ENCODE measurements around the gene LDLRAD4.

- no peak for TF ChIP-seq CTCF (IDR thresholded peaks at IDR 0.05; ENCODE audit: insufficient read depth, low read length)
- TF ChIP-seq POLR2AphosphoS5 (IDR thresholded peaks at IDR 0.05; ENCODE audit: low read depth) = no peak
- TF ChIP-seq, protein P1, sequence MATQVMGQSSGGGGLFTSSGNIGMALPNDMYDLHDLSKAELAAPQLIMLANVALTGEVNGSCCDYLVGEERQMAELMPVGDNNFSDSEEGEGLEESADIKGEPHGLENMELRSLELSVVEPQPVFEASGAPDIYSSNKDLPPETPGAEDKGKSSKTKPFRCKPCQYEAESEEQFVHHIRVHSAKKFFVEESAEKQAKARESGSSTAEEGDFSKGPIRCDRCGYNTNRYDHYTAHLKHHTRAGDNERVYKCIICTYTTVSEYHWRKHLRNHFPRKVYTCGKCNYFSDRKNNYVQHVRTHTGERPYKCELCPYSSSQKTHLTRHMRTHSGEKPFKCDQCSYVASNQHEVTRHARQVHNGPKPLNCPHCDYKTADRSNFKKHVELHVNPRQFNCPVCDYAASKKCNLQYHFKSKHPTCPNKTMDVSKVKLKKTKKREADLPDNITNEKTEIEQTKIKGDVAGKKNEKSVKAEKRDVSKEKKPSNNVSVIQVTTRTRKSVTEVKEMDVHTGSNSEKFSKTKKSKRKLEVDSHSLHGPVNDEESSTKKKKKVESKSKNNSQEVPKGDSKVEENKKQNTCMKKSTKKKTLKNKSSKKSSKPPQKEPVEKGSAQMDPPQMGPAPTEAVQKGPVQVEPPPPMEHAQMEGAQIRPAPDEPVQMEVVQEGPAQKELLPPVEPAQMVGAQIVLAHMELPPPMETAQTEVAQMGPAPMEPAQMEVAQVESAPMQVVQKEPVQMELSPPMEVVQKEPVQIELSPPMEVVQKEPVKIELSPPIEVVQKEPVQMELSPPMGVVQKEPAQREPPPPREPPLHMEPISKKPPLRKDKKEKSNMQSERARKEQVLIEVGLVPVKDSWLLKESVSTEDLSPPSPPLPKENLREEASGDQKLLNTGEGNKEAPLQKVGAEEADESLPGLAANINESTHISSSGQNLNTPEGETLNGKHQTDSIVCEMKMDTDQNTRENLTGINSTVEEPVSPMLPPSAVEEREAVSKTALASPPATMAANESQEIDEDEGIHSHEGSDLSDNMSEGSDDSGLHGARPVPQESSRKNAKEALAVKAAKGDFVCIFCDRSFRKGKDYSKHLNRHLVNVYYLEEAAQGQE (IDR thresholded peaks at IDR 0.05; ENCODE audit: insufficient replicate concordance, low read depth) = no peak
- TF ChIP-seq GABPA (IDR thresholded peaks at IDR 0.05; ENCODE audit: low read depth) = no peak
These were observed 229.8 kb downstream of the LDLRAD4 start for GRCh38 chr18:13448335-13448795.

All from HL-60 (cell line).